LNCAP (cell line): ENCODE measurements around the gene ADO.

Experiments
- TF ChIP-seq, protein P1 (sequence below): fragments of 450-650 bp; IDR thresholded peaks from 2 replicates; pipeline ENCODE4 v1.5.1; 2017; ENCODE audit warnings: mild to moderate bottlenecking

The ADO gene

DNA sequence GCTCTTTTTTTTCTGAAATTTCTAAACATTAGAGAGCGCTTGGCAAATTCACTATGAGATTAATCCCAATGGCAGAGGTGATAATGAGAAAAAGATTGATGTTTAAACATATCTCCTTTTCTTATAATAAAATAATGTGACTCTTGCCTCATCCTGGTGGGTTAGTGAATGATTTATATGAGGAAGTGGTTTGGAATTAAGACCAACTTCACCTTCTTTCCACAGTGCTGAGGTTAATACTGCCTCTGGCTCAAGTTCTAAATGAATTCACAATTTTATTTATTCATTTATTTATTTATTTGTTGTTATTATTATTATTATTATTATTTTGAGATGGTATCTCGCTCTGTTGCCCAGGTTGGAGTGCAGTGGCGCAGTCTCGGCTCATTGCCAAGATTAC, 40.5 kb upstream of the ADO start:
- TF ChIP-seq, protein P1, sequence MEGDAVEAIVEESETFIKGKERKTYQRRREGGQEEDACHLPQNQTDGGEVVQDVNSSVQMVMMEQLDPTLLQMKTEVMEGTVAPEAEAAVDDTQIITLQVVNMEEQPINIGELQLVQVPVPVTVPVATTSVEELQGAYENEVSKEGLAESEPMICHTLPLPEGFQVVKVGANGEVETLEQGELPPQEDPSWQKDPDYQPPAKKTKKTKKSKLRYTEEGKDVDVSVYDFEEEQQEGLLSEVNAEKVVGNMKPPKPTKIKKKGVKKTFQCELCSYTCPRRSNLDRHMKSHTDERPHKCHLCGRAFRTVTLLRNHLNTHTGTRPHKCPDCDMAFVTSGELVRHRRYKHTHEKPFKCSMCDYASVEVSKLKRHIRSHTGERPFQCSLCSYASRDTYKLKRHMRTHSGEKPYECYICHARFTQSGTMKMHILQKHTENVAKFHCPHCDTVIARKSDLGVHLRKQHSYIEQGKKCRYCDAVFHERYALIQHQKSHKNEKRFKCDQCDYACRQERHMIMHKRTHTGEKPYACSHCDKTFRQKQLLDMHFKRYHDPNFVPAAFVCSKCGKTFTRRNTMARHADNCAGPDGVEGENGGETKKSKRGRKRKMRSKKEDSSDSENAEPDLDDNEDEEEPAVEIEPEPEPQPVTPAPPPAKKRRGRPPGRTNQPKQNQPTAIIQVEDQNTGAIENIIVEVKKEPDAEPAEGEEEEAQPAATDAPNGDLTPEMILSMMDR, result no peak

DNA sequence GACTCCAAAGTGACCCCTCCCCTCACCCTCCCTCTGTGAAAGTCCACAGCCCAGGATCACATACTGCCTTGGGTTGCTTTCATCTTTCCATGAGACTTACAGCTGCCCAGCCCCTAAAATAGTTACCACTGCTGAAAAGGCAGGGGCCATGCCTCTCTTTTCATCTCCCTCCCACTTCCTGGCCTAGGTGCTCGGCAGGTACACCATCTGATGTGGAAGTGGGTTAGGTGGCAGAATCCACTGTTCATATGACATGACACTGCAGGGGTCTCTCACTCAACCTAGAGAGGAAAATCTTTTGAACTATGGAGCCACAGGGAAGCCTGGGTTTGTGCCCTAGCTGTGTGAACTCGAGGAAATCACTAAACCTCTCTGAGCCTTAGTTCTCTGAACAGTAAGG, 38.8 kb upstream of the ADO start:
- TF ChIP-seq, protein P1, result no peak

DNA sequence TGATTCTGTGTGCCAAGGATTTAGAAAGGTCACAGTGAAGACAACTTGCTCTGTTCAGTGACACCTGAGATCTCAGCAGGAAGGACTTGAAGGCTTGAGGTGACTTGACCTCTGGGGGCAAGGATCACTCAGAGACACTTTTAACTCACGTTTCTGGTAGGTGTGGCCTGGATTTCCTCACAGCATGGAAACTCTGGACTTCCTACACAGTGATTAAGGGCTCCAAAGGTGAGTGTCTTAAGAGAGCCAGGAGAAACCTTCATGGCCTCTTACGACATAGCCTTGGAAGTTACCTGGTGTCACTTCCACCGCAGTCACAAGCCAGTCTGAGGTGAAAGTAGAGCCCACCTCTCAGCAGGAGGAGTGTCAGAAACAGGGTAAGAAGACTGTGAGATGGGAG, 38.1 kb upstream of the ADO start:
- TF ChIP-seq, protein P1, result no peak

DNA sequence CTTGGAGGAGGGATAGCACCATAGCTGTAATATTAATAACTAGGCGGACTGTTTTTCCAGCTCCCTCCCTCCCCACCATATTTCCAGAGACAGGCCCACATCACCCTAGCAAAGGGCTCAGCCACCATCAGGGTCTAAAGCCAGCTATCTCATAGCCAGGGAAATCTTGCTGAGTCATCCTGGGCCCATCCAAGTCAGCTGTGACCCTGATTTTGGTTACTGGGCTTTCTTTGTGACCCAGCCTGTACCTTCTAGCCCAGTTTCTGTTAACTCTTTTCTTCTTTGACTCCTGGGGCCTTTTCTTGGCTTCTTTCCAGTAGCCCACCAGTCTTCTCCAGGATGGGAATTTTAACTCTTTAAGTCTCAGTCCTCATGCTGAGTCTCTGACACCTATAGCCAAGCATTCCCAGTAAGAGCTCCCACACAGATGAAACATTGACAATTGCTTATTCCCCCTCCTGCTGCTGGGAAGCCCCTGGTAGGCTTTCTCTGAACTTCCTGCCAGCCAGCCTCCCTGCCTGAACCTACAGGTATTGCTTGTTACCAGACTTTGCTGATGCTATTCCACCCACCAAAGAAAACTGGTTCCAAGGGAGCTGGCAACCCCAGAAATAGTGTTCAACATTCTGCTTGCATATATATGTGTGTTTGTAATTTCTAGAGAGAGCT, 34.8 kb upstream of the ADO start:
- TF ChIP-seq, protein P1, result no peak

DNA sequence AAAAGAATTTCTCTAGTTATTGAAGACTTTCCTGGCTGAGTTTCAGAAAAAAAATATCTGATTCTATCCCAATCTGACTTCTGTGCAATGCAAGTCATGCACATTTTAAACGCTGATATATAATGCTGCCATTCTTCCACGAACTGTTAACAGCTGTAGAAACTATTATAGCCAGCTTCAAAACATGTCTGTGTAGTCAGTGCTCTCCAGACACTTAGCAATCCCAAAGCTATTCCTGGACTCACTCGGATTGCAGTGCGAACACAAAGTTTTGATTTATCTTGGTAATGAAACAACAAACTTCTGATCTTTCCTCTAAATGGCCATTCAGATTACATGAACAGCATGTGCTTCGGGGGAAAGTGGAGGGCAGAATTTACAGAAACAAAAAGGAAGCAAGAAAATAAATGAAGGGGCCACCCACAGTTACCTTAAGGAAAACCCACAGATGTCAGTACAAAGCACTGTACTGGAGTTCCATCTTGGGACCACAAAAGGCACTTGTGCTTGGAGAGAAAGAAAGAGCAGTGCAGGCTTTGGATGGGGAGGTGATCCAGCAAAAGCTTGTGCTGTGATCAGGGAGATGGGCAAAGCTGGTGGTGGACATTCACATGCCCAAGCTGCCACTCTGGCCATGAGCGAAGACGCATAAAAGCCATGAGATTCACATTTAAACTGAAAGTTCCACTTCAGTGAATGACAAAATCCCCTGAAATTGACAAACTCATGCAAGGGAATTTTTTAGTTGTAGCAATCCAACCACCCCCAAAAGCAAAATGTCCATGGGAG, 32.1 kb upstream of the ADO start:
- TF ChIP-seq, protein P1, result no peak

DNA sequence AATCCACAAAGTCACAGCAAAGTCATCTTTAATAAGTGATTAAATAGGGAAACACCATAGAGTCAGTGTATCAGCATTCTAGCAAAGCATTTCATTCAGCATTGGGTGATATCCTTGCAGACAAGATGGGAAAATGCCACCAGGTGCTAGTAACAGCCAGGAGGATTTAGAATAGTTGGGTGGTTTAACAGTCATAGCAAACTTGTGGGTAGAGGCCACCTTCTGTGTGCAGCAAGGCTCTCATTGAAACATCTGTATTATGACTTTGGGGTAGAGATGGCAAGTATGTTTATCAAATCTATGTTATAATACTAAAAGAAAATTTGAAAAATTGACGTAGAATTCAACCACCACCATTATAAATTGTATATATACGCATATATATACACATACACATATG, 26.4 kb upstream of the ADO start:
- TF ChIP-seq, protein P1, result no peak

DNA sequence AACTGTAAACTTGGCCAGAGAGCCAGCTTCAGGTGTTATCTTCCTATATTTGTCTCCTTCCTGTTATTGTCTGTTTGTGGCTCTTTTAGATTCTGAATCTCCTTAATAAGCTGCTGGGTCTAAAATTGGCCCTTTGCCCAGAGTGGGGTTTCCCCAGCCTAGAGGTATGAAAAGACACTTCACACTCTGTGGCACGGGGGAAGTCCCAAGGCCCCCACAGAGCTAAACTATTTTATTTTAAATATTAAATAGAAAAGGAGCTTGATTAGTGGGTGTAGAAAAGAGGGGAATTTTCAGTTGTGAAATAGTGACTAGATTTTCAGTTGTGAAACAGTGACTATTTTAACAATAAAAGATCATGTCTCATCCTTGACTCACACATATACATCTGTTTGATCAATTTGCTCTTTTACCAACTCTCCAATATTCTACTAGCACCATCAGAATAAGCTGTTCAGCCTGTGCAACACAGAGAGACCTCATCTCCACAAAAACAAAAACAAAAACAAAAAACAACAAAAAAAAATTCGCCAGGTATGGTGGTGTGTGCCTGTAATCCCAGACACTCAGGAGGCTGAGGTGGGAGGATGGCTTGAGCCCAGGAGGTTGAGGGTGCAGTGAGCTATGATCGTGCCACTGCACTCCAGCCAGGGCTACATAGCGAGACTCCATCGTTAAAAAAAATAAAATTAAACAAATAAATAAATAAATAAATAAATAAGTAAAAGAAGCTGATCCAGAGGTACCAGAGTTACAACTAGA, 24.9 kb upstream of the ADO start:
- TF ChIP-seq, protein P1, result no peak
